GM19238 (cell line): ENCODE results near the gene SPECC1L.

Experiments
- DNase-seq: peaks from one replicate; pipeline ENCODE4 v3.0.0; 2011; ENCODE audit warnings: low spot score; ENCODE audit not compliant: insufficient read length

The SPECC1L gene

GRCh38 chr22:24319451-24319850 lies 48.8 kb downstream of the SPECC1L start:
- no peak for DNase-seq

- DNase-seq, result no peak
Measured at GRCh38 chr22:24321999-24322398, 51.4 kb downstream of the SPECC1L start.

- no peak for DNase-seq
Measured at GRCh38 chr22:24322522-24322921, 51.9 kb downstream of the SPECC1L start.

GRCh38 chr22:24323233-24323632 lies 52.6 kb downstream of the SPECC1L start:
- DNase-seq, result no peak

- DNase-seq, result no peak
Measured at GRCh38 chr22:24323695-24324094, 53.1 kb downstream of the SPECC1L start.

GRCh38 chr22:24324137-24324536 lies 53.5 kb downstream of the SPECC1L start:
- no peak for DNase-seq

GRCh38 chr22:24325105-24325757 lies 54.6 kb downstream of the SPECC1L start:
- peak; percentile 45 for DNase-seq

GRCh38 chr22:24326266-24326665 lies 55.6 kb downstream of the SPECC1L start:
- no peak for DNase-seq

GRCh38 chr22:24327832-24328231 lies 57.2 kb downstream of the SPECC1L start:
- DNase-seq, result no peak

GRCh38 chr22:24329453-24329852 lies 58.8 kb downstream of the SPECC1L start:
- DNase-seq, result no peak

GRCh38 chr22:24330636-24331035 lies 60.0 kb downstream of the SPECC1L start:
- no peak for DNase-seq

- DNase-seq, result no peak
Measured at GRCh38 chr22:24331468-24332440, 61.1 kb downstream of the SPECC1L start.

- no peak for DNase-seq
Measured at GRCh38 chr22:24333301-24333700, 62.7 kb downstream of the SPECC1L start.

- no peak for DNase-seq
Measured at GRCh38 chr22:24335496-24335895, 64.9 kb downstream of the SPECC1L start.

- DNase-seq, result no peak
Measured at GRCh38 chr22:24337894-24338645, 67.4 kb downstream of the SPECC1L start.

- no peak for DNase-seq
Measured at GRCh38 chr22:24338726-24339451, 68.3 kb downstream of the SPECC1L start.

GRCh38 chr22:24339452-24339747 lies 68.8 kb downstream of the SPECC1L start:
- no peak for DNase-seq

GRCh38 chr22:24341627-24342026 lies 71.0 kb downstream of the SPECC1L start:
- no peak for DNase-seq

- no peak for DNase-seq
Measured at GRCh38 chr22:24350627-24351026, 80.0 kb downstream of the SPECC1L start.

- DNase-seq, result no peak
Measured at GRCh38 chr22:24353121-24353520, 82.5 kb downstream of the SPECC1L start.

- no peak for DNase-seq
Measured at GRCh38 chr22:24355574-24355973, 84.9 kb downstream of the SPECC1L start.
